ENCODE measurements around the gene ZDHHC4.

DNA sequence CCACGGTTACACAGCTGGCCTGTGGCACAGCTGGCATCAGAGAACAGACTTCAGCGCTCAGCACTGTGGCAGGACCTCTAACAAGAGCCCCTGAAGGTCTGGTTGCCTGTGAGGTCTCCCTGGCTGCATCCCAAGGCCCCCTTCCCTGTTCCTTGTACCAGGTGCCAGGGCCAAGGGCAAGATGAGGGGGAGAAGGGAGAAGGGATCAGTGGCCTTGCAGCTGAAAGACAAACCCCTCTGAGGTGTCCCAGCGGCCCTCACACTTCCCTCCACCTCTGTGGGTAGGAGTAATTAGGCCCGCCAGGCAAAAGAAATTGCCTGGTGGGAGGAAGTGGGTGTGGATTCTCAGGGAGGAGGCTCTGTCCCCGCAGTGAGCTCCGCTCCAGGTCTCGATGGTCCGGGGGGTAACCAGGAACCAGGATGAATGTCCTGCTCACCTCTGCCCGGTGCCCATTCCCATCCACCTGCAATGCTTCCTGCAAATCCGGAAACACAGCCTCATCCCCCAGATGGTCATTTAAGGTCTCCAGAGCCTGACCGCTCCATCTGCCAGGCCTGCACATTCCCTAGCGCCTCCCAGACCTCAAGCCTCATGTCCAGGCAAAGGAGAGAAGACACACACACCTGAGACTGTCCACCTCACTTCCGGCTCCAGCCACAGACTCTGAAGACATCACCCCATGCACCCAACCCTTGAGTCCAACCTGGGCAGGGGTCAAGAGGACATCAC is 48.7 kb upstream of the ZDHHC4 start:
- TF ChIP-seq, protein P1, sequence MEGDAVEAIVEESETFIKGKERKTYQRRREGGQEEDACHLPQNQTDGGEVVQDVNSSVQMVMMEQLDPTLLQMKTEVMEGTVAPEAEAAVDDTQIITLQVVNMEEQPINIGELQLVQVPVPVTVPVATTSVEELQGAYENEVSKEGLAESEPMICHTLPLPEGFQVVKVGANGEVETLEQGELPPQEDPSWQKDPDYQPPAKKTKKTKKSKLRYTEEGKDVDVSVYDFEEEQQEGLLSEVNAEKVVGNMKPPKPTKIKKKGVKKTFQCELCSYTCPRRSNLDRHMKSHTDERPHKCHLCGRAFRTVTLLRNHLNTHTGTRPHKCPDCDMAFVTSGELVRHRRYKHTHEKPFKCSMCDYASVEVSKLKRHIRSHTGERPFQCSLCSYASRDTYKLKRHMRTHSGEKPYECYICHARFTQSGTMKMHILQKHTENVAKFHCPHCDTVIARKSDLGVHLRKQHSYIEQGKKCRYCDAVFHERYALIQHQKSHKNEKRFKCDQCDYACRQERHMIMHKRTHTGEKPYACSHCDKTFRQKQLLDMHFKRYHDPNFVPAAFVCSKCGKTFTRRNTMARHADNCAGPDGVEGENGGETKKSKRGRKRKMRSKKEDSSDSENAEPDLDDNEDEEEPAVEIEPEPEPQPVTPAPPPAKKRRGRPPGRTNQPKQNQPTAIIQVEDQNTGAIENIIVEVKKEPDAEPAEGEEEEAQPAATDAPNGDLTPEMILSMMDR (IDR thresholded peaks at IDR 0.05): no peak
- TF ChIP-seq POLR2A (IDR thresholded peaks at IDR 0.05): no peak
- no peak for TF ChIP-seq EP300 (IDR thresholded peaks at IDR 0.05)
